LHCN-M2 (cell line): Measurements from ENCODE around the gene MPV17. TPM values are rescaled to one million over a fixed set of nuclear protein-coding genes. Genes with fewer than 3 reads are reported as not detected.
"Not testable (repeated sequence)": the region's sequence is repeated elsewhere in the genome, so short reads cannot be mapped to it uniquely, and the experiment has no call there.

Experiments used
- DNase-seq: peaks from one replicate; pipeline ENCODE4 v3.0.0-alpha.2; 2012; ENCODE audit warnings: low read depth
- total RNA-seq: library from RNA; depleted of rRNA; stranded (reverse); fragments of >200 nt; gene quantifications from 2 replicates; pipeline ENCODE4 v1.2.3, GENCODE V29; 2014

The MPV17 gene
- total RNA-seq, 1 experiment from 2014 or later: 113 TPM

DNA sequence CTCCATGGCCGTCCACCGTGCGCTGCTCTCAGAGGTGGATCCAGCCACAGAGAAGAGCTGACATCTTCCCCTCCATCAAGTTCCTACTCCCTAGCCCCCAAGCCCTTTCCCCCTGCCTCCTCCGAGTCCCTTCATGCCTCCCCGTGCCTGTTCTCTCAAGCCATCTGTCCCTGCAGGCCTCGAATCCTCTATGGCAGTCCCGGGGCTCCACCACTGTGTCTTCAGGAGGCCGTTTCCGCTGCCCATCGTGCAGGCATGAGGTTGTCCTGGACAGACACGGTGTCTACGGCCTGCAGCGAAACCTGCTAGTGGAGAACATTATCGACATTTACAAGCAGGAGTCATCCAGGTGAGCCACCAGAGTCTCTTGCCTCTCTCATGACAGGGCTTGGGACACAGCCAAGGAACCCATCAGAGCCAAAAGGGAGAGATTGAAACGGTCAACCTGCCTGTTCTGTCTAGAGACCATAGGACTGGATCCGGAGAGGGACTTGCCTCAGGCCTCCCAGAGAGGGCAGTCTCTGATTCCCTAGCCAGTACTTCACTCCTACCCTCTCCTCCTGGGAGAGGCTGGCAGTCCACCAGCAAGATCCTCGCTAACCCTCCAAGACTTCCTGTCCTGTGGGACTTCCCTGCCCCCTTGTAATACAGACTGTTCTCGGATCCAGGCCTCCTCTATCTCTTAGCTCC is 24.4 kb downstream of the MPV17 start:
- no peak for DNase-seq

DNA sequence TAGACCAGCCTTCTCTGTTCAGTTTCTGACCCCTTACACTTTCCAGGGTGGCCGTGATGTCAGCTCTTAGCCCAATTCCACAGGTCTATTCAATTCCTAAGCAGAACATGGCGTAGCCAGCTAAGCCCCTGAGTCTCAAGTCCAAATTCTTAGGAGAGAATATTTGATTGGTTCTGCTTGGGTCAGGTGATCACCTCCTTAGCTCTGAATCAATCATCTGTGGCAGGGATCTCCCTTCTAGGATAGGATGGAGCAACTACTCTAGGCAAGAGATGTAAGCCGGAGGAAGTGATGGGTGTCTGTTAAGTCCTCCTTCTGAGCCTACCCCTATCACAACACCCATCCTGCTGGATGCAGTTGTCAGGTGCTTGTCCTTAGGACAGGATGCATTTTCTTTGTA is 25.7 kb downstream of the MPV17 start:
- no peak for DNase-seq

- DNase-seq: no peak
Observed at GRCh38 chr2:27296481-27296880, 26.4 kb downstream of the MPV17 start.

GRCh38 chr2:27294928-27295327 is 28.0 kb downstream of the MPV17 start:
- no peak for DNase-seq

DNA sequence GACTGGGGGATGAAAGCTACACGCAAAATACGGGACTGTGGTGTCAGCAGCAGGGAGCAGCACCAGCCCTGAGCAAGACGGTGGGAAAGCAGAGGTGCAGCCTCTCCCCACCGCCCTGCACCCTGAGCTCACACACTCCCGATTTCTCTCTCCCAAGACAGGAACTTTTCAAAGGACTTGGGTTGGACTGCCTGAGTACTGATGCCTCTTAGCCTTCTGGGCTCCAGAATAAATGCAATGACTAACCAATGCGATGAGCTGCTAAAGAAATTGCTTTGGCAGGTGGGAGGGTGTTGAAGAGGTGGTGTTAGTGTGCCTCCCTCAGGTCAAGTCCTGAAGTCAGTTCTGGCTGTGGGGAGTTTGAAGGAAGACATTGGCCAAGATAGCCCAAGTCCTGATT is 31.0 kb downstream of the MPV17 start:
- no peak for DNase-seq

DNA sequence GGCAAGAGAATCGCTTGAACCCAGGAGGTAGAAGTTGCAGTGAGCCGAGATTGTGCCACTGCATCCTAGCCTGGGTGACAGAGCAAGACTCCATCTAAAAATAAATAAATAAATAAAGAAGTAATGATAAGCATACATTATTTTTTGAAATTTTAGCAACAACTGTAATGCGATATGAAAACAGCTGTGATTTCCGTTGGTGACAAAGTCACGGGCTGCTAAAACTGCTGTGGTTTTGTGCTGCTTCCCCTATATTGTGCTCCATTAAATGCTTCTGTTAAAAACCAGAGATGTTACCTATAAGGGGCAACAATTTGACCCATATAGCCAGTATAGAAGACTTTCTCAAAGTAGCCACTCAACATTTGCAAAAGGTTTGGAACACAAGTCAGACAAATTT is 32.3 kb downstream of the MPV17 start:
- DNase-seq: no peak

DNA sequence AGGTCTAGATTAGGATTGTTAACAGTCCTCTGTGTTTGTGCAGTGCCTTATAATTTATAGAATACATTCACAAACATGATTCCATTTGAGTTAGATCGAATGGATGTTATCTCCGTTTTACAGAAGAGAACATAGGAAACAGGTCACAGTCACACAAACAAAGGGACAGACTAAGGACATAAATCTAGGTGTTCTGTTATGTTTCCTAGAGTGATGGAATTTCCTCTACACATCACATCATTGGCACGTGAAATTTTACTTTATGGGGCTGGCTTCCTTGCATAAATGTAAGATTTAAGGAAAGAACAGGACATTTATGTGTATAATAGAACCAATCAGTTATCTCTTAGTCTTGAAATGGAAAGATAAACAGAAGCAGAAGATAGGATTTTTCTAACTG is 34.3 kb downstream of the MPV17 start:
- DNase-seq: no peak

GRCh38 chr2:27285481-27285880 is 37.4 kb downstream of the MPV17 start:
- no peak for DNase-seq

GRCh38 chr2:27284996-27285395 is 37.9 kb downstream of the MPV17 start:
- DNase-seq: no peak

GRCh38 chr2:27282892-27283291 is 40.0 kb downstream of the MPV17 start:
- no peak for DNase-seq

- DNase-seq: peak; percentile 61
Observed at GRCh38 chr2:27281855-27282559, 40.9 kb downstream of the MPV17 start, which contains the start of gene TRIM54. TSS of gene TRIM54 (plus strand) at chr2:27282429. CDS start at chr2:27282732, 303 bp downstream.

GRCh38 chr2:27281442-27281841 is 41.5 kb downstream of the MPV17 start:
- DNase-seq: no peak

DNA sequence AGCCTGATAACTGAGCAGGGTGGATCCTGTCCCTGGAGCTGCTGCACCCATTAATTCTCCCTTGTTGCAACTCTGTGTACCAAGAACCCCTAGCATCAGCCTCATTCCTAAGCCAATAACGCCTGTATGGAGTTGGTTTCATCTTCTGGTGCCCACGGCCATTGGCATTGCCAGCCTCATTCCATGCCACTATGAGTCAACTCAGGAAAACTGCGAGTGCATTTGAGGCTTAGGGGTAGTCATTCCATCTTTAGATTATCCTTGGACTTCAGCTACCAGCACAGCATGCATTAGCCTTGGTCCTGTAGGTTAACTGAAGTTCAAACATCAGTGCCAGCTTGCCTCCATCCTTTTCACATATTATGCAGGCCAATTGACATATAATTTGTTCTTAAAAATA is 42.1 kb downstream of the MPV17 start:
- no peak for DNase-seq

DNA sequence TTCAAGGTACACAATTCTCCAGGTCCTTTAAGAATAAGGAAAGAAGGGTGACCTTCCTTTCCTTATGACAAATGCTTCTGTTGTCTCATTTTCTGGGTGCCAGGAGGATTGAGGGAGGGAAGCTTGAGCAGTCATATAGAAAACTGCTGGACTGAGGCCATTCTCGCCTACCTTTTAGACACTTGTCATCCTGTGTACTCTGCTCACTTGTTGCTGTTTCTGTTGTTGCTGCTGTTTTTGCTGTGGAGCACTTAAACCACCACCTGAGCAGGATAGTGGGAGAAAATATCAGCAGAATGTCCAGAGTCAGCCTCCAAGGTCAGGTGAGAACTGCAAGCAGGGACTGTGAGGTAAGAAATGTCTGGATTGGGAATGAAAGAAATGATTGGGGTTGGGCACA is 44.9 kb downstream of the MPV17 start:
- no peak for DNase-seq

DNA sequence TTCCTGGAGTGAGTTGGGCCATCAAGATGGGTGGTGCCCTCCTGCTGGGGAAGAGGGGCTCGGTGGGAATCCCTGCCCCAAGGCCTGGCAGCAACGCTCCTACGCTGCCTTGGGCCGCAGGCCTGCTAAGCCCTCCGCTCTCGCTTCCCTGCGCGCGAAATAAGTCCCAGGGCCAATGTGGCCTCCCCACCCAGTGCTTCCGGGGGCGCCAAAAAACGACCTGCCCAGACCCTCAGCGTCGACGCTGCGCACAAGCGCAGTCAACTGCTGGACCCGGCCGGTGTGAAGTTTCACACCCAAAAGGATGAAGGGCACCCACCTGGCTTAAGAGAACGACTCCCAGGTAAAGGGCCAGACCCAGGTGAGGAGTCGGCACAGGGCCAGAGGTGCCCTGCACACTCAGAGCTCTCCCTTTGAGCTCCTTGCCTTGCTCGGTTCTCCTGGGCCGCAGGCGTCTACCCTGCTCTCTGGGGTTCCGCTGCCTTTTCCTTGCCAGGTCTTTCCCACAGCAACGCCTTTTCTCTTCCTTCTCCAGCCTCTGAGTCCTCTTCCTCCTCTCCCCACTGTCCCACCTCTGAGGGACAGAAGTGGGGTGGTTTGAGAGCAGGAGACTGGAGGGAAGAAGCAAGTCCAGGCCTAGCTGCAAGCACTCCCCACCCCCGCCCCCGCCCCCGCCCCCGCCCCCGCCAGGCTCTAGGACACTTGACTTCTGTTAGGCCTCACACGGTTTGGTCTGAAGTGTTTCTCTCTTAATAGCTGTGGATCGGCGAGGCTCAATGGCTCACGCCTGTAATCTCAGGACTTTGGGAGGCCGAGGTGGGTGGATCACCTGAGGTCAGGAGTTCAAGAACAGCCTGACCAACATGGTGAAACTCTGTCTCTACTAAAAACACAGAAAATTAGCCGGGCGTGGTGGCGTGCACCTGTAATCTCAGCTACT is 47.4 kb downstream of the MPV17 start, which contains the start of gene DNAJC5G:
Gene DNAJC5G, plus strand, starts transcription at position 223 of the 940 bp plus-strand sequence. CDS start 1,296 bp downstream, outside the sequence.
- no peak for DNase-seq

GRCh38 chr2:27272537-27273522 is 50.1 kb downstream of the MPV17 start:
- DNase-seq: not testable (repeated sequence)

DNA sequence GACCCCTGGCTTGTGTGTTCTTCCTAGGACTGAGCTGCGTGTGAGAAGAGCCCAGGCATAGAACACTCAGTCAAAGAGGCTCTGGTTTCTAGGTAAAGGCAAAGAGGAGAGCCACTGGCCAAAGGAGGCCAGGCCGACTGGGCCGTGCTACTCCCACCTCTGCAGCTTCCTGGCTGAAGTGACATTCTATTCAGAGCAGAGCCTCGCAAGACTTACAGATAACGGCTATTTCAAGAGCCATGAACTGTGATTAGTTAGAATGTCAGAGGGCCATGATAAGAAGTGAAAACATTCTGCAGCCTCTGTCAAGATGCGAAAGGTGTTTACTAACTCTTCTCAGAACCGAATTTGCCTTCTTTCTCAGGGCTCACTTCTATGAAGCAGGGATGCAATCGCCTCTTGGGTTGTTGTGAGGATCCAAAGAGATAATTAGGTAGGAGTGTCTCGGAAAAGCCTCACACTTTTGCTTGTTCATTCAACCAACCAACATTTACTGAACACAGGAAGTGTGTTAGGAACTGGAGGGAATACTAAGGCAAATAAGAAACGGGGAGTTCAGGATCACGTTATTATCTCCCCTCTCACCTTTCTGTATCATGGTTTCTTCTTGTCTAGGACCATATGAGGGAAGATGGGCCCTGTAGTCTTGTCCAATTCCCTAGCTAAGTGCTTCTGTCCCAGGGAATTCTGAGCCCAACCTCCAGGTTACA is 51.1 kb downstream of the MPV17 start:
- DNase-seq: no peak

- no peak for DNase-seq
Observed at GRCh38 chr2:27270670-27271069, 52.2 kb downstream of the MPV17 start.

- no peak for DNase-seq
Observed at GRCh38 chr2:27270131-27270530, 52.8 kb downstream of the MPV17 start.

DNA sequence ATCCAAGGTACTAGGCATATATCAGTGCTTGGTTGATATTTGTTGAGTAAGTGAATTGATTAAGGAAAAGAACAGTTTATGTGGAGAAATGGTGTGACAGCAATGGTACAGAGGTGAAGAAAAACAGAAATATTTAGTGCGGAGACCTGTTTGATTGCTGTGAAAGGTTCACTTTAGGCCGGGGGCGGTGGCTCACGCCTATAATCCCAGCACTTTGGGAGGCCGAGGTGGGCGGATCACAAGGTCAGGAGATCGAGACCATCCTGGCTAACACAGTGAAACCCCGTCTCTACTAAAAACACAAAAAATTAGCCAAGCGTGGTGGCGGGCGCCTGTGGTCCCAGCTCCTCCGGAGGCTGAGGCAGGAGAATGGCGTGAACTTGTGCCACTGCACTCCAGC is 54.6 kb downstream of the MPV17 start:
- not testable (repeated sequence) for DNase-seq
